GM19328 (cell line): ENCODE data around the gene FAM20A.

ENCODE experiments used
- ATAC-seq: cut with Tn5 transposase; IDR thresholded peaks from one replicate; pipeline ENCODE4 v1.9.1; 2021; ENCODE audit warnings: mild to moderate bottlenecking, moderate library complexity; ENCODE audit not compliant: unreplicated experiment

The FAM20A gene

GRCh38 chr17:68600931-68601564 lies at the start of gene FAM20A:
TSS of gene FAM20A (minus strand) at chr17:68601367. CDS start at chr17:68600666, 701 bp downstream.
- no peak for ATAC-seq

- no peak for ATAC-seq
These were observed 48.2 kb upstream of the FAM20A start for GRCh38 chr17:68649324-68649723.

- no peak for ATAC-seq
These were observed 45.7 kb upstream of the FAM20A start for GRCh38 chr17:68646626-68647526.

- no peak for ATAC-seq
These were observed 40.9 kb upstream of the FAM20A start for GRCh38 chr17:68642118-68642412.

GRCh38 chr17:68641276-68642117 lies 40.3 kb upstream of the FAM20A start:
- ATAC-seq, result no peak

- ATAC-seq, result no peak
These were observed 39.2 kb upstream of the FAM20A start for GRCh38 chr17:68640242-68640989.

GRCh38 chr17:68634345-68634876 lies 33.2 kb upstream of the FAM20A start:
- no peak for ATAC-seq

- no peak for ATAC-seq
These were observed 27.4 kb upstream of the FAM20A start for GRCh38 chr17:68628576-68628957.

GRCh38 chr17:68627956-68628575 lies 26.9 kb upstream of the FAM20A start:
- no peak for ATAC-seq

- no peak for ATAC-seq
These were observed 23.2 kb upstream of the FAM20A start for GRCh38 chr17:68624381-68624780.

- ATAC-seq, result no peak
These were observed 22.6 kb upstream of the FAM20A start for GRCh38 chr17:68623811-68624210.

GRCh38 chr17:68622423-68622822 lies 21.3 kb upstream of the FAM20A start:
- no peak for ATAC-seq

- ATAC-seq, result no peak
These were observed 19.9 kb upstream of the FAM20A start for GRCh38 chr17:68621065-68621464.

- no peak for ATAC-seq
These were observed 15.2 kb upstream of the FAM20A start for GRCh38 chr17:68616334-68616733.

- no peak for ATAC-seq
These were observed 13.6 kb upstream of the FAM20A start for GRCh38 chr17:68614718-68615117.

GRCh38 chr17:68613739-68614298 lies 12.7 kb upstream of the FAM20A start:
- ATAC-seq, result no peak

- ATAC-seq, result no peak
These were observed 11.7 kb upstream of the FAM20A start for GRCh38 chr17:68612923-68613292.

- ATAC-seq, result no peak
These were observed 11.2 kb upstream of the FAM20A start for GRCh38 chr17:68612209-68612922.
